ENCODE data around the gene EPB41. TPM values are rescaled to one million over a fixed set of nuclear protein-coding genes. Genes with fewer than 3 reads are reported as not detected.
A peak's percentile ranks its signal among the peaks of the same experiment; 100 is the strongest.

The EPB41 gene
- total and polyA plus RNA-seq, 9 of the 15 experiments (the other 6 are each of a cell fraction or from before 2014, with no cell fraction given), result 3.7 to 213 (median 141) TPM

GRCh38 chr1:28887835-28888682 is 26.3 kb upstream of the EPB41 start (continued):
- TF ChIP-seq AFF1 (IDR thresholded peaks at IDR 0.05; ENCODE audit: low read depth in 1 of 2, partially characterized antibody in 2 of 2) (no peak), ZMIZ1 (IDR thresholded peaks at IDR 0.05; ENCODE audit: low read depth in 2 of 2, low read length in 2 of 2) (no peak), SLC30A9 (CRISPR knock-in tag; IDR thresholded peaks at IDR 0.05) (no peak)
- TF ChIP-seq, protein P1, sequence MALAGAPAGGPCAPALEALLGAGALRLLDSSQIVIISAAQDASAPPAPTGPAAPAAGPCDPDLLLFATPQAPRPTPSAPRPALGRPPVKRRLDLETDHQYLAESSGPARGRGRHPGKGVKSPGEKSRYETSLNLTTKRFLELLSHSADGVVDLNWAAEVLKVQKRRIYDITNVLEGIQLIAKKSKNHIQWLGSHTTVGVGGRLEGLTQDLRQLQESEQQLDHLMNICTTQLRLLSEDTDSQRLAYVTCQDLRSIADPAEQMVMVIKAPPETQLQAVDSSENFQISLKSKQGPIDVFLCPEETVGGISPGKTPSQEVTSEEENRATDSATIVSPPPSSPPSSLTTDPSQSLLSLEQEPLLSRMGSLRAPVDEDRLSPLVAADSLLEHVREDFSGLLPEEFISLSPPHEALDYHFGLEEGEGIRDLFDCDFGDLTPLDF (CRISPR knock-in tag; IDR thresholded peaks at IDR 0.05), result no peak
- TF ChIP-seq, protein P2, sequence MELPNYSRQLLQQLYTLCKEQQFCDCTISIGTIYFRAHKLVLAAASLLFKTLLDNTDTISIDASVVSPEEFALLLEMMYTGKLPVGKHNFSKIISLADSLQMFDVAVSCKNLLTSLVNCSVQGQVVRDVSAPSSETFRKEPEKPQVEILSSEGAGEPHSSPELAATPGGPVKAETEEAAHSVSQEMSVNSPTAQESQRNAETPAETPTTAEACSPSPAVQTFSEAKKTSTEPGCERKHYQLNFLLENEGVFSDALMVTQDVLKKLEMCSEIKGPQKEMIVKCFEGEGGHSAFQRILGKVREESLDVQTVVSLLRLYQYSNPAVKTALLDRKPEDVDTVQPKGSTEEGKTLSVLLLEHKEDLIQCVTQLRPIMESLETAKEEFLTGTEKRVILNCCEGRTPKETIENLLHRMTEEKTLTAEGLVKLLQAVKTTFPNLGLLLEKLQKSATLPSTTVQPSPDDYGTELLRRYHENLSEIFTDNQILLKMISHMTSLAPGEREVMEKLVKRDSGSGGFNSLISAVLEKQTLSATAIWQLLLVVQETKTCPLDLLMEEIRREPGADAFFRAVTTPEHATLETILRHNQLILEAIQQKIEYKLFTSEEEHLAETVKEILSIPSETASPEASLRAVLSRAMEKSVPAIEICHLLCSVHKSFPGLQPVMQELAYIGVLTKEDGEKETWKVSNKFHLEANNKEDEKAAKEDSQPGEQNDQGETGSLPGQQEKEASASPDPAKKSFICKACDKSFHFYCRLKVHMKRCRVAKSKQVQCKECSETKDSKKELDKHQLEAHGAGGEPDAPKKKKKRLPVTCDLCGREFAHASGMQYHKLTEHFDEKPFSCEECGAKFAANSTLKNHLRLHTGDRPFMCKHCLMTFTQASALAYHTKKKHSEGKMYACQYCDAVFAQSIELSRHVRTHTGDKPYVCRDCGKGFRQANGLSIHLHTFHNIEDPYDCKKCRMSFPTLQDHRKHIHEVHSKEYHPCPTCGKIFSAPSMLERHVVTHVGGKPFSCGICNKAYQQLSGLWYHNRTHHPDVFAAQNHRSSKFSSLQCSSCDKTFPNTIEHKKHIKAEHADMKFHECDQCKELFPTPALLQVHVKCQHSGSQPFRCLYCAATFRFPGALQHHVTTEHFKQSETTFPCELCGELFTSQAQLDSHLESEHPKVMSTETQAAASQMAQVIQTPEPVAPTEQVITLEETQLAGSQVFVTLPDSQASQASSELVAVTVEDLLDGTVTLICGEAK (IDR thresholded peaks at IDR 0.05), result peak; percentile 58
- TF ChIP-seq, protein P2 (CRISPR knock-in tag; IDR thresholded peaks at IDR 0.05), result no peak
